Measurements from ENCODE around the gene SLC2A14.
A peak's percentile ranks its signal among the peaks of the same experiment; 100 is the strongest.
"Not testable (repeated sequence)": the region's sequence is repeated elsewhere in the genome, so short reads cannot be mapped to it uniquely, and the experiment has no call there.

SLC2A14 gene

DNA sequence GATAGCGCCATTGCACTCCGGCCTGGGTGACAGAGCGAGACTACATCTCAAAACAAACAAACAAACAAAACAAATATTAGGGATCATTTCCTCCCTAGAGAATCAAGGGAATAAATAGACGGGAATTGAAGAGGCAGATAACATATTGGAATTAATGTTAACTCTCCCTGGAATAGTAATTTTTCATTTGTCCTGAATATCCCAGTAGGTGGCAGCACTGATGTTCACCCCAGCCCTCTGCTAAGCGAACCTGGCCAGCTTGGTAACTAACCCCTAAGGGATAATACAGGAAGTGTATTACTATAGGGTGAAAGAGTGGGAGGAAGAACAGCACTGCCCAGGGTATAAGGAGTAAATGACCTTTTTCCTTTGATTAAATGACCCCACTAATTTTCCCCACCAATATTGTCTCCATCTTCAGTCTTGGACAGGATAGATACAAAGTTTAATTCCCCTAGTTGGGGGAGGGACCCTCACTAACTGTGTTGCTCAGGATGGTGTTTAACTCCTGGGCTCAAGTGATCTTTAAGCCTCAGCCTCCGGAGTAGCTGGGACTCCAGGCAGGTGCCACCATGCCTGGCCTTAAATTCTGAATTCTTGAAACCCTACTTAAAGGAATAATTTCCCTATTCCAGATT, 40.5 kb downstream of the SLC2A14 start:
- peak; percentile 64 for DNase-seq

DNA sequence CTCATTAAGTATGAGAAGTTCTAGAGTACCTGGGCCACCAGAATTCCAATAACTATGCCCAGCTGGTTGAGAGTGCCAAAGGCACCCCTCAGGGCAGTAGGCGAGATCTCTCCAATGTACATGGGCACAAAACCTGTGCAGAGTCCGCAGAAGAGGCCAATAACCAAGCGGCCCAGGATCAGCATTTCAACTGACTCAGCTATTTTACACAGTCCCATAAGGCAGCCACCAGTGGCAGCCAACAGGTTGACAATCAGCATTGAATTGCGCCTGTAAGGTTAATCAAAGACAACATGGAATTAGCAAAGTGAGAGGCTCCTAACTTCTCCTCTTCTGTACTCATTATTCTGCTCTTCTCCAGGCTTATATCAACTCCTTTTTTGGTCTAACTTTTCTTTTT, 43.0 kb downstream of the SLC2A14 start:
- not testable (repeated sequence) for DNase-seq

DNA sequence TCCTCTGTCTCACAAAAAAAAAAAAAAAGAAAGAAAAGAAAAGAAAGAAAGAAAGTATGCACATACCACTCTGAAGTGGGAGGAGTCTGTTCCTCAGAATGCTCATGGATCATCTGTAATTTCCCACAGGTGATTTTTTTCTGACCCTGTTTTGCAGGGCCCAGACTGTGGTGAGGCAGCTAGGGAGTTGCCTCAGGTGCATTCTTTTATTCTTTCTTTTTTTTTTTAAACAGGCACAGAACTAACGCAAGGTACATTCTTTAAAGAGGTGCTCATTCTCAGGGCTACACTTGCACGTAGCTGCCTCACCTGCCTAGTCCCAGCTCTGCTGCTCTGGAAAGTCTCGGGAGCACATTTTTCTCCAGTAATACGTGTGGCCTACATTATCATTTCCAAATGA, 47.0 kb downstream of the SLC2A14 start:
- DNase-seq, result not testable (repeated sequence)

DNA sequence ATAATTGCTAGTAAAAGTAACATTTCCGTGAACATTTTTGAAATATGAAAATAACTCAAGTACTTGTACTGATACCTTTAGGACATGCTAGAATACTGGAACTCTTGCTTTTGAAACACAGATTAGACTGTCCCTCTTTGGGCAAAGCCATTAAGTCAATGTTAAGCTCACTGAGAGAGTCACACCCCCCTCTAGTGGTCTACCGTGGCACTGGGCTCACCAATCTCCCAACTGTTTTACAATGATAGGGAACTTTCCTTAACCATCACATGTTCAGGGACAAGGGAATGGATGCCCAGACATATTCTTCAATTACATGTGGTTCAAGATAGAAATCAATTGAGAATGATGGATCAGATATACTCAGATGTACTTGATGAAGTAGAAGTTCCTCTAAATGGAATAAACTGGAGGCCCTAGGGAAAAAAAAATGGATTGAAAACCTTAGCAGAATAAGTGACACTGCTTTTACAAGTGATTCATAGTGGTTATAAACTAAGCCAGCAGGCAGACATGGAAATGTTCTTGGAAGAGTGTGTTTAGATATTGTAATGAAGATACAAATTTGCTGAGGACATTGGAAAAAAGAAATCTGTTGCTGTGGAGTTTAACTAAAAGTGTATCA, 65.7 kb downstream of the SLC2A14 start:
- peak; percentile 68 for DNase-seq

DNA sequence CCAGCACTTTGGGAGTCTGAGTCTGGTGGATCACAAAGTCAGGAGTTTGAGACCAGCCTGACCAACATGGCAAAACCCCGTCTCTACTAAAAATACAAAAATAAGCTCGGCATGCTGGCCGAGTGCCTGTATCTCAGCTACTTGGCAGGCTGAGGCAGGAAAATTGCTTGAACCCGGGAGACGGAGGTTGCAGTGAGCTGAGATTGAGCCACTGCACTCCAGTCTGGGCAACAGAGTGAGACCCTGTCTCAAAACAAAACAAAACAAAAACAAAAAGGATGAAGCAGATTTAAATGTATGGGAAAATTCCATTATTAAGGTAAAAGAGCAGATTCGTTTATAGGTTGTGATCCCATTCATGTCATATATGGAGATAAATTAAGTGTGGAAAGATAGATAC, 66.4 kb downstream of the SLC2A14 start:
- DNase-seq, result not testable (repeated sequence)

DNA sequence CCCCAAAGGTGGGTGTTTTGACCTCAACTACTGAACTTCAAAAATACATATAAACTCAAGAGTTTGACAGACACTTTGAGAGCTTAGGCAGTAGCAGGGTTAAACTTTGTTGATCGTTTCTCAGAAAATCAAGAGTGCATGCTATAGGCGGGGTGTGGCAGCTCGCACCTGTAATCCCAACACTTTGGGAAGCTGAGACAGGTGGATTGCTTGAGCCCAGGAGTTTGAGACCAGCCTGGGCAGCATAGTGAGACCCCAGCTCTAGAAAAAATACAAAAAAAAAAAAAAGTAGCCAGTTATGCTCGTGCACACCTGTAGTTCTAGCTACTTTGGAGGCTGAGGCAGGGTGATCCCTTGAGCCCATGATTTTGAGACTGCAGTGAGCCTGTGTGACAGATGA, 71.3 kb downstream of the SLC2A14 start:
- no peak for DNase-seq

DNA sequence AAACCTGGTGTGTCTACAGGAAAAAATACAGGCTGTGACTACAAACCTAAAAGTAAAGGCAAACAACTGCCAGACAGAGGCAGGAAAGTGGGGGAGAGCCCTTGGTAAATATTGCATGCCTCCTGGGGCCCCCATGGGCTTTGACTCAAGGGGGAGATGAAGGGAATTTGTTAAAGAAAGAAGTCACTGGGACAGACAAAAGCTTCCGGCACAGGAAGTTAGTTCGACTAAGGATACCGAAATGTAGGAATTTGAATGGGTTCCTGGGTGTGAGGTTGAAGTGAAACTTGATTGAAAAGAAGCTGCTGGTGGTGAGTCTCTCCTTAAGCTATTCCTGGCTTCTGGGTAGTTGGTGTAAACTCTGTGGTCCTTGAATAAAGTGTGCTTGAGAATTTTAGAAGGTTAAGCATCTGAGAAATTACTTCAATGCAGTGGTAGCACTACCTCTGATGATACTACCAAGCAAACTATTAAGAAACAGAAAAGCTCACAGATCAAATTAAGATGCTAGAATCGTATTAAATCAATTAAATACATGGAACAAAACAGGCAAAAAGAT, 73.9 kb downstream of the SLC2A14 start:
- not testable (repeated sequence) for DNase-seq

DNA sequence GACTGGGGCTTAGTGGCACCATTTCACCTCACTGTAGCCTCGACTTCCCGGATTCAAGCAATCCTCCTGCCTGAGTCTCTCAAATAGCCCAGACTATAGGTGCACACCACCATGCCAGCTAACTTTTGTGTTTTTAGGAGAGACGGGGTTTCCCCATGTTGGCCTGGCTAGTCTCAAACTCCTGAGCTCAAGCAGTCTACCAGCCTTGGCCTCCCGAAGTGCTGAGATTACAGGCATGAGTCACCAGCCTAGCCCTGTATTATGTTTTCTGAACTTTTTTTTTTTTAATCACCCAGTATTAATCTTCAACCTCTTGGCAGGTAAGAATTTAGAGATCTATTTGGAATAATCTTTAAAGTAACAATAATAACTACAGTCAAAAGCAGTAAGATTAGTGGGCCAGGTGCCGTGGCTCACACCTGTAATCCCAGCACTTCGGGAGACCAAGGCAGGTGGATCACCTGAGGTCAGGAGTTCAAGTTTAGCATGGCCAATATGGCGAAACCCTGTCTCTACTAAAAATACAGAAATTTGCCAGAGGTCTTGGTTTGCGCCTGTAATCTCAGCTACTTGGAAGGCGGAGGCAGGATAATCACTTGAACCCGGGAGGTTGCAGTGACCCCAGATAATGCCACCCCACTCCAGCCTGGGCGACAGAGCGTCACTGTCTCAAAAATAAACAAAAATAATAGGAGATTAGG, 74.9 kb downstream of the SLC2A14 start:
- DNase-seq, result peak; percentile 3

GRCh38 chr12:7797269-7797668, 75.4 kb downstream of the SLC2A14 start:
- DNase-seq, result not testable (repeated sequence)

- DNase-seq, result no peak
Observed at GRCh38 chr12:7793211-7793610, 79.5 kb downstream of the SLC2A14 start.

- not testable (repeated sequence) for DNase-seq
Observed at GRCh38 chr12:7788884-7789528, 83.7 kb downstream of the SLC2A14 start, which contains the start of gene NANOG. TSS of gene NANOG (plus strand) at chr12:7789402. CDS start at chr12:7789615, 213 bp downstream.

GRCh38 chr12:7788294-7788660, 84.4 kb downstream of the SLC2A14 start:
- DNase-seq, result no peak

DNA sequence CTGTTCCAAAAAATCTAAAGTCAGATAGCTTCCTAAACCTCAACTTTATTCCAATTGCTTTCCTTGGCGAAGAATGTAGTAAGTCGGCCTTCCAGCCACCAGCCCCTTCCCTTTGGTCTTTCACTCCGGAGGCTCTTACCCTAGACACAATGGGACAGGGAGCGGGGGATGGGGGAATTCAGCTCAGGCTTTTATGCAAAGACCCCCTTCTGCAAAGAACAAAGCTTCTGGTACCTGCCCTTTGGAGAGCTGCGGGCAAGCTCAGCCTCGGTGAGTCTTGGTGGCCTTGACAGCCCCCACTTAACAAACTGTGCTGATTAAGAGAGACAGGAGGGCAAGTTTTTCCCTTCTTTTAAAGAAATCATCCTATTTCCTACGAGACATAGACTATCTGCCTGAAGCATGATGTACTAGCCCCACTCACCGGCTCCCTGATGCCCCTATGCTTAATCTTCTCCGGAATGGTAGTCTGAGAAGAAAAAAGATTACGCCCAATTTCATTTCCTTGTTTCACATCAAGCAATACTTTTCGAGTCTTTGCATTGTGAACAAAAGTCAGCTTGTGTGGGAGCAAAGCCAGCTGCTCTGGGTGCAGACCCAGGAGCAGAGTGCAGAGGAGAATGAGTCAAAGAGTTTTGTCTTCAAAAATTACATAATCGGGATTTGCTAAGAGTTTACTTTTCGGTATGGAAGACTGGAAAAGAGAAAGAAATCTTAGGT, 85.0 kb downstream of the SLC2A14 start:
- no peak for DNase-seq

- DNase-seq, result no peak
Observed at GRCh38 chr12:7784701-7785100, 88.0 kb downstream of the SLC2A14 start.

- DNase-seq, result not testable (repeated sequence)
Observed at GRCh38 chr12:7783433-7783832, 89.3 kb downstream of the SLC2A14 start.

DNA sequence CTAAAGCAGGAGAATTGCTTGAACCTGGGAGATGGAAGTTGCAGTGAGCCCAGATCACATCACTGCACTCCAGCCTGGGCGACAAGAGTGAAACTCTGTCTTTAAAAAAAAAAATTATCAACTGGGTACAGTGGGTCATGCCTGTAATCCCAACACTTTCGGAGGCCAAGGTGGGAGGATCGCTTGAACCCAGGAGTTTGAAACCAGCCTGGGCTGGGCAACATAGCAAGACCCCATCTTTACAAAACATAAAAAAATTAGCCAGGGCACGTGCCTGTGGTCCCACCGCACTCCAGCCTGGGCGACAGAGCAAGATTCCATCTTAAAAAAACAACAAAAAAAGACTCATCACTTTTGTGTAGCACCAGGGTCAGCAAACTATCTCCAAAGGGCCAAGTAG, 90.7 kb downstream of the SLC2A14 start:
- DNase-seq, result no peak

GRCh38 chr12:7781274-7781673, 91.4 kb downstream of the SLC2A14 start:
- no peak for DNase-seq

GRCh38 chr12:7769999-7770398, 102.7 kb downstream of the SLC2A14 start:
- no peak for DNase-seq
